Kidney tubule cell (primary cell): Measurements from ENCODE around the gene PDE4D.

Source experiments
- DNase-seq: peaks from one replicate; pipeline ENCODE4 v3.0.0-alpha.2; 2018; ENCODE audit warnings: low spot score

PDE4D gene

DNA sequence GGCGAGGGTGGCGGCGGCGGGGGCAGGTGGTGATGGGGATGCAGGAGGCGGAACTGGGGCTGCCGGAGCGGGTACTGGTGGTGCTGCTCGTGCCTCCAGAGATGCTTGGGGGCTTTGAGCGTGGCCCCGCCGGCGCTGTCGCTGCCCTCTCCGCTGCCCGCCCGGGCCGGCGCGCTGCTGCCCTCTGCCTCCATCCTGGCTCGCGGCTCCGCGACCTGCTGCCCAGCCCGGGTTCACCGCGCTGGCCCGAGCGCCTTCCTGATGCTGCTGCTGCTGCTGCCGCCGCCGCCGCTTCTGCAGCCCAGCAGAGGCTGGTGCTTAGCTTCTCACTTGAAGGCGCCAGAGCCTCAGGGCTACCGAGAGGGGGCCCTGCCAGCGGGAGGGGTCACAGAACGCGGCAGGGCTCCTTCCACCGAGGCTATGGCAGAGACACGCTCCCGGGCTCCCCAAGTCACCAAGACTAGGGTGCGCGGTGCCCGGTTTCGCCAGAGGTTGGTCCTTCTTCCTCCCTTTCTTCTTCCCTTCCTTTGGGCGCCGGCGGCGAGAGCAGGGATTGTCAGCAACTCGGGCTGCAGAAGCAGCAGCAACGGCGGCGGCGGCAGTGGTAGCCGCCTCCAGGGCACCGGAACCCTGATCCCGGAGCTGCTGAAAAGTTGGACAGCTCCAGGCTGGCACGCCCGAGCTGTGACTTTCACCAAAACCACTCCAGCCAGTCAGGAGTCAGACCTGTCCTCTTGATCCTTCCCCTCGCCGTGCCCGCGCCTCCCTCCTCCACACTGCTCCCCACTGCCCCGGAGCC lies at the start of gene PDE4D:
TSS of gene PDE4D (minus strand) at position 298 of the 799 bp plus-strand sequence.
- DNase-seq = peak; percentile 69

- no peak for DNase-seq
Measured at GRCh38 chr5:59937633-59938032, 44.1 kb upstream of the PDE4D start.

- peak; percentile 12 for DNase-seq
Measured at GRCh38 chr5:59923465-59923864, 29.9 kb upstream of the PDE4D start.

DNA sequence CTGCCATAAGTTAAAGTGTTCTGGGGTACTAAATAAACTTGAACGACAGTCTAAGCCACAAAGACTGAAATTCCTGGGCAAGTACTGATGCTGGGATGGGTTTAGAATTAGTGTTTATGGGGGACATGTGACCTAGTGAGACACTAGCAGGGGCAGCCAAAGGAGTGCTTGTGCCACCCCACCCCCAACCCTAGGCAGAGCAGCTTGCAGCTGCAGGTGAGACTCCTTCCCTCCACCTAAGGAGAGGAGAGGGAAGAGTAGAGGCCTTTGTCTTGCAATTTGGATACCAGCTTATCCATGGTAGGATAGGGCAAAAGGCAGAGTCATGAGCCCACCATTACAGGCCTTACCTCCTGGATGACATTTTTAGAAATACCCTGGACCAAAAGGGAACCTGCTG lies 28.7 kb upstream of the PDE4D start:
- no peak for DNase-seq

DNA sequence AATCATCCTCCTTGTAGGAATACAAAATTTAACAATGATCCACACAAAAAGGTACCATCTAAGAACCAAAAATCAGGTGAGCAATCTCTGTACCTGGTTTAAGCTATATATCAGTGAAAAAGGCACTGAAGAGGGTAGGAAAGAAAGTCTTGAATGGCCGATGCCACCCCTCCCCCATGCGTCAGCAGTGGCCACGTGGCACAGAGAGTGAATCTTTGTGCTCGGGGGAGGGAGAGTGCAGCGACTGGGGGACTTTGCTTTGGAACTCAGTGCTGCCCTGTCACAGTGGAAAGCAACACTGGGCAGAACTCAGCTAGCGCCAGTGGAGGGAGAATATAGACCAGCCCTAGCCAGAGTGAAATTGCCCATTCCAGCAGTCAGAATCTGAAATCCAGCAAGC lies 28.3 kb upstream of the PDE4D start:
- no peak for DNase-seq

- DNase-seq = no peak
Measured at GRCh38 chr5:59919484-59919883, 26.0 kb upstream of the PDE4D start.

DNA sequence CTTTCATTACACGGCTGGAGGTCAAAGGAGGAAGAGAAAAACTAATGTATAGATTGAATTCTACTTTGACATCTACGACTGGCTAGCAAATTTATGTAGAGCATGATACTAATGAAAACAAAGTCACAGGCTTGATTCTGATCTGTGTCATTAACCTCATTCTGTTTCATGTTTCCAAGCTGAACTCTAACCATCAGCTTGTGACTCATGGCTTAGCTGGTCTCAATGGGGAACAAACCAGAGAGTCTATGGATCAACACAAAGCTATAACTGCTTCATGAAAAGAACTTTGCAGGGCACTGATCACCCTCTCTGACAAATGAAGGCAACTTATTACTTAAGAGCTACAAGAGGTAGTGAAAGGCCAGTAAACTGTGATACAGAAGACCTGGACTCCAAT lies 23.6 kb upstream of the PDE4D start:
- peak; percentile 4 for DNase-seq

GRCh38 chr5:59905188-59905587 lies 11.7 kb upstream of the PDE4D start:
- no peak for DNase-seq

DNA sequence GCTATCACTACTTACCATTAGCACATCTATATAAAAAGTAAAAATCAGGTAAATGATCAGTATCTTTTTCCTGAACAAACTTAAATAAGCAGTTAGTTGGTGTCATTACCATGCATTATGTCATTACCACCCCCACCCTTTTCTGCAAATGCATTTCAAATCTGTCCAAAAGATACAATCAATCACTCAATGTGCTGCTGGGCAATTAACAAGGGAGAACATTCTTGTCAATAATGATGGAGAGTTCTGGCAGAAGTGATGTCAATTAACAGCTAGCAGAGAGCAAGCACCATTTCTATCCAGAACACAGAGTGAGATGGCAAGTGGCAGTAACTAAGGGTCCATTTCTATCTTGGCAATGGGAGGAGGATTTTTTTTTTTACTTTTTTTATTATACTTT lies 3.5 kb upstream of the PDE4D start:
- no peak for DNase-seq

DNA sequence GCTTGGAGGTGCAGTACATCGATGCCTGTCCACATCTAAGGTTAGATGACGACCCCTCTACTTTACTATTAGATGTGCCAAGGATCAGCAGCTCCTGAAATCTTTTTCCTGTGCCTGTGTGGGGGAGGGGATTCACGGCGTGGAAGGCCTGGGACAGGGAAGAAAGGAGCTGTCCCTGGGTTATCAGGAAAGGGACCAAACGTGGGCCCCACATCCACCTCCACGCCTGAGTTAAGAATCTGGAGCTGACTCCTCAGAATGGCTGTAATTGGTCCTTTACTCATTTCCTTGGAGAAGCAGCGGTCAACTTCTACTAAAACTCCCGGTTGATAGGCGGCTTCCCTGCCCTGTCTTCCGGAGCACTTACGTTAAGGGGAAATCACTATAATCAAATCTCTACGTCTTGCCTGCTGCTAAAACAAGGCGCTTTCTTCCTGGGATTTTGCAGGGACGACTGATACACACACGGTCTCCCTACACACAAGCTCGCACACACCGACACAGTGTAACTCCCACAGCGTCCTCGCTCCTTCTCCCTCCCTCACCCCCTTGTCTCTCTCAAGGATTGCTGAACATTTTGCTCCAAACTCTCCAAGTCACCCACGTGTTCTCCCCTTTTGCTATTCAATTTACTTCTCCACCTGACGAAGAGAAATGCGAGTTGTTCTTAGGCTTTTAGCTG lies 1.4 kb downstream of the PDE4D start:
- no peak for DNase-seq

- DNase-seq = no peak
Measured at GRCh38 chr5:59887274-59887673, 6.3 kb downstream of the PDE4D start.

- DNase-seq = peak; percentile 35
Measured at GRCh38 chr5:59874675-59875074, 18.9 kb downstream of the PDE4D start.

DNA sequence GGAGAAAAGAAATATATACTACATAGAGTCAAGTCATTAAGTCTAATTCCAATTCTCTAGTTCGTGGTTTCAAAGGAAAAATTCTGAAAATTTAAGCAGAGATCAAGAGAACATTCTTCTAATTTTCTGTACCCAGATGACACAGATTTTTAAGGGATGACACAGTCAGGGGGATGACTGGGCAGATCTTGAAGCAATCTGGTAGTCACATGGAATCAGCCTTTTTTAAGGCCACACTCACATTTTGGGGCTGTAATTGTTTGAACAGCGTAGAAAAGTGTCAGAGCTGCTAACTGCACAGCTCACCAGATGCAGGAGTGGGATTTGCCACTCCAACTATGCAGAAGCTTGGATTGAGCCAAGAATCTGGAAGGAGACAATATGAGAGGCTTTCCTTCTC lies 20.4 kb downstream of the PDE4D start:
- peak; percentile 70 for DNase-seq

DNA sequence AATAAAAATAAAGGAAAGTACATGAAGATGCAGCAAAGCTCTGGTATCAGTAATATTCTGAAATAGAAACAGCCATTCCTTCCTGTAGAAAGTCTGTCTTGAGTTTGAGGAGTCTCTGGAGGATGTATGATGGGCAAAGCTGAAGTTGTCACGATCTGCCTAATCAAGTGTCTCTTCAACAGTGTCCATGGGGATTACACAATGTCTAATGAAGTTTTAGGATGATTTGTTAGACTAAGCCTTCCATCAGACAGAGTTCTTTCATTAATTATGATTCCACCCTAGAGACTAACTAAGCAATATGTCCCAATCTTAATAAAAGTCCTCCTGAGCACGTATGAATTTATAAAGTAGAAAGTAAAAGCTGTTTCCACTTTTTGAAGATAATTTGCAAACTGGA lies 26.9 kb downstream of the PDE4D start:
- no peak for DNase-seq

DNA sequence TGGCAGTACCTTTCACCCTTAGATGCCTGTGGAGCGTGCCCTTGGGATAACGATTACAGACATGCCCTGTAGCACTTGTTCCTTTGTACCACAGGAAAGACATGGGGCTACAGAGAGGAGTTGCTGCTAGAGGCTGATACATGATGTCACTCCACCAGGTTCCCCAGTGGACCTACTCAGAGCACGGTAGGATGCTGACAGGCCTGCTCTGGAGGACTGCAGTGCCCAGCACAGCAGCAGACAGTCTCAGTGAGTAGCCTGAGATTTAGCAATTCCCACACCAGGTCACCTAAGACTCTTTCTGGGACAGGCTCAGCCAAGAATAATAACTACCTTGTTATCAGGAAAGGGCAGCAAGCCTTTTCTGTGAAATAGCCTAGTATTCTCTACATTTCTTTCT lies 28.8 kb downstream of the PDE4D start:
- no peak for DNase-seq

DNA sequence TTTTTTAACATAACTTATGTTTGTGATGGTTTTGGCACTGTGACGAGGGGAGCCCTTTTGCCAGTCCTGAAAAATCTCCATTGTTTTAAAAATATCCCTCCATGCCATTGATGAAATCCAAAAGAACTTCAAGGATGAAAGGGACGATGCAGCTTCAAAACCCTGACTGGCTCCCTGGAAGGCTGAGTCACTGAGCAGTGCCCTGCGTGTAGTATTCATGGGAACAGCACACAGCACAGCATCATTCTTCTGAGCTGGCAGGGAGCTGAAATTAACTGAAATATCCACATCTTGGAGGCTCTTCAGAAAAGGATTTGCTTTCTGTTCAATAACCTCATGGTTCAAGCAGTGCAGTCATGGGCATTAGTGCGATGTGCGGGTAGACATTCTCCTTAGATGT lies 29.7 kb downstream of the PDE4D start:
- DNase-seq = no peak

DNA sequence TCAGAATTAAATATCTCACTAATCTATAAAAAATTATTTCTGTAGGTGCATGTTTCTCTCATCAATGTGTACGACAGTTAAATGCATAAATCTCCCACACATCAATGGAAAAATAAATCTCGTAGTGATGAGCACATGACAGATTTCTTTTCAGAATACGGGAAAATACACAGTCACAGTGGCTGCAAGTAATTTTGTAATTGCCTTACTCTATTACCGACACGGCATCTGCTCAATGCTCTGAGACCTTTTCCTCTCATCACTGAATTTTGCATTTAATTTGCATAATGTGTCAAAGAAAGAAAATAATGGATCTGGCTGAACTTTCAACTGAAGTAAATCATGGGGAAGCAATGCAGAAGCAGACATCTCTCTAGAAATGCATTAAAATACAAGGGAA lies 37.2 kb downstream of the PDE4D start:
- no peak for DNase-seq

DNA sequence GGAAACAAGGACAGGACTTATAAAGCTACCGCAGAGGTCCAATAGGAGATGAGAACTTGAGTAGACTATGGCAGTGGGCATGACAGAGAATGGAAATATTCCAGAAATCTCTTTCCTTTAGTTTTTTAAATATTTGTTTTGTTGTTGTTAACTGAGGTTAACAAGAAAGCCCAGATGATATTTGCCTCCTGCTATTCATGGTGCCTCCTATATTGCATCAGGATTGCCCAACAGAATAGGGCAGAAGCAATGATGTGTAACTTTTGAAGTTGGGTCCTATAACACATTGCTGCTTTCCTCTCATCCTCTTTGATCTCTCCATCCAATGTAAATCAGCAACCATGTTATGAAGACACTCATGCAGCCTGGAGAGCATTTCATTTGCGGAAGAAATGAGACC lies 42.8 kb downstream of the PDE4D start:
- no peak for DNase-seq

DNA sequence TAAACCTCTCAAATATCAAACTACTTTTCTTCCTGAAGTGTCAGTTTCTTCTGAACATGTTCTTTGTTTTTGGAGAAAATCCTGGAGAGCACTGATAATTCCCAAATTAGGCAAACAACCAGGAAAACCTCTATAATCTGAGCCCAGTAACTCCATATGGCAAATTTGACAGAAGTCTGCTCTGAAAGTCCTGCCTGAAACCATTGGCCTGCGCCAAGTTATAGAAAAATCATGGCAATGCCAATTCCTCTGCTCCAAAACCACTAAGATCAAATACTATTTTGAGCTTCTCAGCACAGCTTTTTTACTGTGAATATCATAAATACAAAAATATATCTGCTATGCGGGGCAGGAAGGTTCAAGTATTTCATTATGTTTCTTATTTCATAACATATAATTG lies 45.9 kb downstream of the PDE4D start:
- no peak for DNase-seq

GRCh38 chr5:59845730-59846129 lies 47.8 kb downstream of the PDE4D start:
- peak; percentile 38 for DNase-seq

DNA sequence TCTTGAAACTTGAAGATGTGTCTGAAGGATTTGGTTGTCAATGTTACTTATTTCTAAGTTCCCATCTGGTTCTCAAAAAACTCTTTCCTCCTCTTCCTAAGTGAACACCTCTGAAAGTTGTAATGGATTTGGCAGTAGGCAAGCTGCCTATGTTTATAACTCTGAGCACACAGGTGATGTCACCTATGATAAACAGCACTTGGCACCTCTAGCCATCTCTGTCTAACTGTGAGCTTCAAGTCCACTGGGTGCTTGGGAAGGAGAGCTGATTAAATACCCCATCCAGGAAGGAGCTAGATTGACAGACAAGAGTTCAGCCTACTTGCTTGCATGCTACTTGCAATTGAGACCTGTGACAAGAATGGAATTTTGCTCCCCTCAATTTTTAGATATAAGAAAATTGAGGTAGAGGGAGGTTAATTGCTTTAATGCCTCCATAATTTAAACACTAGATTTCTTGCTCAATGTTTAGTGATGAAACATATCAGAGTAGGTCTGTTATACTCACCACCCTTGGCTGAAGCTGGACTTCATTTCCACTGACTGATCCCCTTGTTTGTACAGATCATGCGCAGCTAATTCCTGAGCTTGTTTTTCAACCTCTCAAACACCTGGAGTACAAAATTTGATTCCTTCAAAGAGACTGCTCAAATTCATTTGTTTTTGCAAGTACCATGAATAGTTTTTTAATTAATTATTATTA lies 49.9 kb downstream of the PDE4D start:
- peak; percentile 45 for DNase-seq

GRCh38 chr5:59842999-59843398 lies 50.5 kb downstream of the PDE4D start:
- no peak for DNase-seq

- peak; percentile 79 for DNase-seq
Measured at GRCh38 chr5:59840200-59840601, 53.3 kb downstream of the PDE4D start.
